NT2/D1 (cell line): ENCODE results near the gene TSPAN2.
"Not testable (repeated sequence)": the region's sequence is repeated elsewhere in the genome, so short reads cannot be mapped to it uniquely, and the experiment has no call there.

Source experiments
- SUZ12 ChIP-seq: IDR thresholded peaks from 2 replicates; pipeline ENCODE4 v1.6.1; 2011; ENCODE audit not compliant: insufficient read length, insufficient read depth; ENCODE audit errors: extremely low read depth
- YY1 ChIP-seq: IDR thresholded peaks from 2 replicates; pipeline ENCODE4 v1.6.1; 2011; ENCODE audit not compliant: insufficient read length, insufficient read depth
- ZNF274 ChIP-seq: IDR thresholded peaks from 2 replicates; pipeline ENCODE4 v1.6.1; 2011; ENCODE audit warnings: mild to moderate bottlenecking, low read depth, low read length

- not testable (repeated sequence) for TF ChIP-seq ZNF274, SUZ12, YY1
Observed at GRCh38 chr1:115019549-115019948, 69.8 kb downstream of the TSPAN2 start.
